WTC11 (cell line): ENCODE data around the gene WSB2. TPM values are rescaled to one million over a fixed set of nuclear protein-coding genes. Genes with fewer than 3 reads are reported as not detected.

ENCODE experiments used
- ATAC-seq: fragments of 200-7000 bp; cut with Tn5 transposase; 2 replicates; pipeline ENCODE4 v1.10.0; 2021; ENCODE audit warnings: mild to moderate bottlenecking, moderate library complexity
- CTCF ChIA-PET: fragments of 300-600 bp; sonication (Branson Sonifier 250); formaldehyde crosslinking; loops from one replicate; lab custom pipeline; 2021; ENCODE audit warnings: antibody characterized with exemption; lab: Charles Lee
- POLR2A ChIA-PET: fragments of 350-600 bp; sonication (Branson Sonifier 250); formaldehyde crosslinking; loops from one replicate; lab custom pipeline; 2021; ENCODE audit warnings: antibody characterized with exemption; lab: Charles Lee
- DNase-seq: peaks from one replicate; pipeline ENCODE4 v3.0.0; 2021; ENCODE audit warnings: low spot score
- H3K27ac Mint-ChIP-seq: 2 replicates; pipeline ENCODE4 v1.8.0; 2021; ENCODE audit warnings: mixed read lengths
- H3K27me3 Mint-ChIP-seq: 2 replicates; pipeline ENCODE4 v1.8.0; 2021; ENCODE audit warnings: low read depth, mild to moderate bottlenecking, moderate library complexity, mixed read lengths
- H3K36me3 Mint-ChIP-seq: 2 replicates; pipeline ENCODE4 v1.8.0; 2021; ENCODE audit warnings: mixed read lengths
- H3K4me1 Mint-ChIP-seq: 2 replicates; pipeline ENCODE4 v1.8.0; 2022; ENCODE audit warnings: mixed read lengths
- H3K4me3 Mint-ChIP-seq: 2 replicates; pipeline ENCODE4 v1.8.0; 2021; ENCODE audit warnings: mild to moderate bottlenecking, moderate library complexity, mixed read lengths
- H3K9me3 Mint-ChIP-seq: 2 replicates; pipeline ENCODE4 v1.8.0; 2021; ENCODE audit warnings: mixed read lengths
- AFF4 ChIP-seq: sonication (generic); formaldehyde crosslinking; IDR thresholded peaks from 2 replicates; pipeline ENCODE4 v1.8.1; 2023; ENCODE audit warnings: mild to moderate bottlenecking, missing genetic modification reagents, borderline replicate concordance
- CDX4 ChIP-seq: fragments of 250-450 bp; sonication (Bioruptor Pico); IDR thresholded peaks from 2 replicates; pipeline ENCODE4 v1.9.0; 2021; ENCODE audit warnings: moderate library complexity, mild to moderate bottlenecking, inconsistent platforms, borderline replicate concordance
- CTCF ChIP-seq: fragments of 200-600 bp; IDR thresholded peaks from 2 replicates; pipeline ENCODE4 v1.8.0; 2022; ENCODE audit warnings: antibody characterized with exemption
- ETV6 ChIP-seq: sonication (generic); formaldehyde crosslinking; IDR thresholded peaks from 2 replicates; pipeline ENCODE4 v1.8.1; 2022; ENCODE audit warnings: mild to moderate bottlenecking, missing genetic modification reagents
- NFATC4 ChIP-seq: fragments of 250-450 bp; sonication (Bioruptor Pico); IDR thresholded peaks from 2 replicates; pipeline ENCODE4 v1.9.0; 2021; ENCODE audit warnings: mild to moderate bottlenecking
- PREB ChIP-seq: sonication (generic); formaldehyde crosslinking; IDR thresholded peaks from 2 replicates; pipeline ENCODE4 v1.8.1; 2022; ENCODE audit warnings: mild to moderate bottlenecking, missing genetic modification reagents, moderate library complexity, borderline replicate concordance
- TP53 ChIP-seq: sonication (generic); formaldehyde crosslinking; IDR thresholded peaks from 2 replicates; pipeline ENCODE4 v1.8.1; 2023; ENCODE audit warnings: mild to moderate bottlenecking, missing genetic modification reagents
- ZNF532 ChIP-seq: fragments of 250-450 bp; sonication (Bioruptor Pico); IDR thresholded peaks from 2 replicates; pipeline ENCODE4 v1.9.0; 2021; ENCODE audit warnings: mild to moderate bottlenecking, borderline replicate concordance
- total RNA-seq: library from RNA; stranded (reverse); gene quantifications from 3 replicates; pipeline ENCODE4 v1.2.3, GENCODE V29; 2021

WSB2 gene
- total RNA-seq, 1 experiment from 2014 or later = 74.2 TPM

GRCh38 chr12:118065380-118065779 is 4.4 kb upstream of the WSB2 start:
- CTCF ChIA-PET = interaction anchor here (1.3 to 4.9 kb wide), 6 partner anchors 9 to 308 kb away, joined by 3 to 44 read pairs (median 6); partner anchors contain the start of gene TAOK3
- Mint-ChIP-seq H3K4me3 (no peak overlapping the region), H3K9me3 (no peaks in the 10 kb centered on the region), H3K4me1 (peaks cover 31% of the 10 kb centered on the region), H3K27ac (peak overlapping the region; percentile 75), H3K36me3 (peaks cover 39% of the 10 kb centered on the region), H3K27me3 (no peaks in the 10 kb centered on the region)
- TF ChIP-seq PREB (CRISPR knock-in tag) (no peak), ZNF532 (no peak), ETV6 (no peak), TP53 (no peak), AFF4 (no peak), CDX4 (CRISPR knock-in tag) (no peak)
- POLR2A ChIA-PET = interaction anchor here (1.9 kb wide), 1 partner anchor 37 kb away, joined by 7 read pairs; no protein-coding TSS in a partner anchor
- ATAC-seq = no peak
- no peak for DNase-seq

GRCh38 chr12:118064608-118065007 is 3.6 kb upstream of the WSB2 start:
- peak; percentile 42 for ATAC-seq
- Mint-ChIP-seq H3K4me1 (peaks cover 38% of the 10 kb centered on the region), H3K4me3 (peak overlapping the region; percentile 89), H3K9me3 (no peaks in the 10 kb centered on the region)
- TF ChIP-seq NFATC4 (CRISPR knock-in tag) = no peak
- TF ChIP-seq CTCF = peak; percentile 15; the same call in 1 of the 2 replicates
- TF ChIP-seq, all 79 proteins: peak for 1
- DNase-seq = peak; percentile 26
- ChIA-PET CTCF (interaction anchor here (0.6 to 4.9 kb wide), 15 partner anchors 9 to 312 kb away, joined by 3 to 44 read pairs (median 5); partner anchors contain the start of genes PEBP1, SUDS3, TAOK3 and VSIG10), POLR2A (interaction anchor here (0.6 to 1.9 kb wide), 5 partner anchors 28 to 71 kb away, joined by 3 to 7 read pairs (median 4); partner anchors contain the start of genes PEBP1 and VSIG10)
- peak overlapping the region; percentile 82 for H3K27ac Mint-ChIP-seq
- H3K36me3 Mint-ChIP-seq = peaks cover 34% of the 10 kb centered on the region
- no peaks in the 10 kb centered on the region for H3K27me3 Mint-ChIP-seq
